Astrocyte of the cerebellum (primary cell): ENCODE data around the gene NOL12.
"Not testable (repeated sequence)": the region's sequence is repeated elsewhere in the genome, so short reads cannot be mapped to it uniquely, and the experiment has no call there.

Experiments
- DNase-seq: peaks from one replicate; pipeline ENCODE4 v3.0.0-alpha.2; 2011; ENCODE audit warnings: low read depth
- H3K4me3 ChIP-seq: 2 replicates; pipeline ENCODE4 v1.5.1; 2011; ENCODE audit warnings: mild to moderate bottlenecking, low read depth, low read length, moderate library complexity
- CTCF ChIP-seq: IDR thresholded peaks from 2 replicates; pipeline ENCODE4 v1.5.1; 2012; ENCODE audit warnings: low read length, low read depth, moderate library complexity, mild to moderate bottlenecking; ENCODE audit errors: missing control alignments
- in situ Hi-C: cut with HindIII; loops from 2 replicates; pipeline ENCODE4 v1.10.0; 2017; ENCODE audit warnings: low sequenced_read_pairs

NOL12 gene

GRCh38 chr22:37654563-37655251 is 31.4 kb upstream of the NOL12 start:
- no peak overlapping the region for H3K4me3 ChIP-seq
- no peak for TF ChIP-seq CTCF
- no peak for DNase-seq
- in situ Hi-C loops: no loop called here

- in situ Hi-C loops: no loop called here
- DNase-seq: no peak
- TF ChIP-seq CTCF: no peak
- H3K4me3 ChIP-seq: no peak overlapping the region
Observed at GRCh38 chr22:37655252-37655563, 30.9 kb upstream of the NOL12 start.

GRCh38 chr22:37656583-37656982 is 29.6 kb upstream of the NOL12 start:
- in situ Hi-C loops, H3K4me3 ChIP-seq, DNase-seq: not testable (repeated sequence)

GRCh38 chr22:37657590-37658132 is 28.5 kb upstream of the NOL12 start:
- no peak for TF ChIP-seq CTCF
- in situ Hi-C loops: no loop called here
- DNase-seq: no peak
- H3K4me3 ChIP-seq: peak overlapping the region; percentile 61

- in situ Hi-C loops: no loop called here
- H3K4me3 ChIP-seq: peak within 1 kb of the TSS; percentile 61
- TF ChIP-seq CTCF: no peak
- peak; percentile 100 for DNase-seq
Observed at GRCh38 chr22:37658133-37659065, 27.7 kb upstream of the NOL12 start, which contains the start of gene PDXP. PDXP (plus strand) TSS chr22:37658723; CDS start chr22:37658783, 60 bp downstream.

GRCh38 chr22:37659066-37659896 is 26.9 kb upstream of the NOL12 start:
- in situ Hi-C loops: no loop called here
- DNase-seq: no peak
- peak overlapping the region; percentile 61 for H3K4me3 ChIP-seq
- no peak for TF ChIP-seq CTCF
